OCI-LY3 (cell line): ENCODE results near the gene RBMS3.
"Not testable (repeated sequence)": the region's sequence is repeated elsewhere in the genome, so short reads cannot be mapped to it uniquely, and the experiment has no call there.

Experiments
- H2AFZ ChIP-seq: fragments of 200-600, 300-600 bp; shearing (Covaris generic); 2 replicates; pipeline ENCODE4 v1.6.0; 2014; ENCODE audit warnings: antibody characterized with exemption, low read depth, low read length
- H3K27ac ChIP-seq: fragments of 200-600, 300-600 bp; sonication (generic); 2 replicates; pipeline ENCODE4 v1.5.1; 2014; ENCODE audit warnings: mild to moderate bottlenecking, low read length, moderate library complexity, mixed read lengths
- H3K27me3 ChIP-seq: fragments of 200-600, 300-600 bp; sonication (generic); 2 replicates; pipeline ENCODE4 v1.6.1; 2014; ENCODE audit warnings: low read depth, low read length, mixed read lengths
- H3K36me3 ChIP-seq: fragments of 200-600, 300-600 bp; sonication (generic); replicated peaks from 2 replicates; pipeline ENCODE3; 2014; ENCODE audit warnings: low read depth, low read length, mixed read lengths
- H3K4me1 ChIP-seq: fragments of 300-600, 200-600 bp; sonication (generic); 2 replicates; pipeline ENCODE4 v1.6.1; 2014; ENCODE audit warnings: low read length, mixed read lengths
- H3K4me2 ChIP-seq: fragments of 200-600, 300-600 bp; sonication (generic); 2 replicates; pipeline ENCODE4 v1.6.1; 2014; ENCODE audit warnings: low read length, mixed read lengths
- H3K4me3 ChIP-seq: fragments of 300-600, 200-600 bp; sonication (generic); 2 replicates; pipeline ENCODE4 v1.5.1; 2014; ENCODE audit warnings: antibody characterized with exemption, mild to moderate bottlenecking, low read length, moderate library complexity
- H3K79me2 ChIP-seq: fragments of 300-600, 200-600 bp; shearing (Covaris generic); 2 replicates; pipeline ENCODE4 v1.6.1; 2014; ENCODE audit warnings: mild to moderate bottlenecking, low read length, mixed read lengths
- H3K9ac ChIP-seq: fragments of 300-600, 200-600 bp; shearing (Covaris generic); 2 replicates; pipeline ENCODE4 v1.6.0; 2014; ENCODE audit warnings: mild to moderate bottlenecking, low read length, moderate library complexity
- H3K9me3 ChIP-seq: fragments of 200-600, 300-600 bp; shearing (Covaris generic); 2 replicates; pipeline ENCODE4 v1.6.1; 2014; ENCODE audit warnings: low read length, mixed read lengths; ENCODE audit not compliant: insufficient read depth
- H4K20me1 ChIP-seq: fragments of 200-600, 300-600 bp; sonication (generic); 2 replicates; pipeline ENCODE4 v1.6.1; 2016; ENCODE audit warnings: low read length, mixed read lengths; ENCODE audit not compliant: insufficient read depth
- CTCF ChIP-seq: fragments of 200-600, 300-600 bp; sonication (generic); IDR thresholded peaks from 2 replicates; pipeline ENCODE4 v1.5.1; 2014; ENCODE audit warnings: antibody characterized with exemption, low read length, low read depth
- EZH2phosphoT487 ChIP-seq: fragments of 200-600 bp; shearing (Covaris generic); IDR thresholded peaks from 2 replicates; pipeline ENCODE4 v1.6.1; 2018; ENCODE audit warnings: antibody characterized with exemption, mixed run types, low read depth

RBMS3 gene

GRCh38 chr3:29385046-29385830 is 104.4 kb downstream of the RBMS3 start:
- H3K4me3 ChIP-seq: no peak overlapping the region
- H3K9me3 ChIP-seq: no peaks in the 10 kb centered on the region
- no peak overlapping the region for H2AFZ ChIP-seq
- no peak overlapping the region for H3K9ac ChIP-seq
- H3K27ac ChIP-seq: no peak overlapping the region
- no peaks in the 10 kb centered on the region for H3K79me2 ChIP-seq
- H3K4me1 ChIP-seq: no peaks in the 10 kb centered on the region
- no peaks in the 10 kb centered on the region for H3K27me3 ChIP-seq
- TF ChIP-seq CTCF: no peak
- no peak for TF ChIP-seq EZH2phosphoT487
- H3K4me2 ChIP-seq: no peak overlapping the region
- no peaks in the 10 kb centered on the region for H3K36me3 ChIP-seq
- H4K20me1 ChIP-seq: no peaks in the 10 kb centered on the region

GRCh38 chr3:29389362-29389761 is 108.5 kb downstream of the RBMS3 start:
- Histone ChIP-seq H3K27ac (no peak overlapping the region), H3K9me3 (no peaks in the 10 kb centered on the region), H2AFZ (no peak overlapping the region), H3K36me3 (no peaks in the 10 kb centered on the region), H4K20me1 (no peaks in the 10 kb centered on the region), H3K79me2 (no peaks in the 10 kb centered on the region), H3K9ac (no peak overlapping the region), H3K4me3 (no peak overlapping the region), H3K4me1 (no peaks in the 10 kb centered on the region), H3K4me2 (no peak overlapping the region), H3K27me3 (no peaks in the 10 kb centered on the region)
- TF ChIP-seq CTCF (no peak), EZH2phosphoT487 (no peak)

DNA sequence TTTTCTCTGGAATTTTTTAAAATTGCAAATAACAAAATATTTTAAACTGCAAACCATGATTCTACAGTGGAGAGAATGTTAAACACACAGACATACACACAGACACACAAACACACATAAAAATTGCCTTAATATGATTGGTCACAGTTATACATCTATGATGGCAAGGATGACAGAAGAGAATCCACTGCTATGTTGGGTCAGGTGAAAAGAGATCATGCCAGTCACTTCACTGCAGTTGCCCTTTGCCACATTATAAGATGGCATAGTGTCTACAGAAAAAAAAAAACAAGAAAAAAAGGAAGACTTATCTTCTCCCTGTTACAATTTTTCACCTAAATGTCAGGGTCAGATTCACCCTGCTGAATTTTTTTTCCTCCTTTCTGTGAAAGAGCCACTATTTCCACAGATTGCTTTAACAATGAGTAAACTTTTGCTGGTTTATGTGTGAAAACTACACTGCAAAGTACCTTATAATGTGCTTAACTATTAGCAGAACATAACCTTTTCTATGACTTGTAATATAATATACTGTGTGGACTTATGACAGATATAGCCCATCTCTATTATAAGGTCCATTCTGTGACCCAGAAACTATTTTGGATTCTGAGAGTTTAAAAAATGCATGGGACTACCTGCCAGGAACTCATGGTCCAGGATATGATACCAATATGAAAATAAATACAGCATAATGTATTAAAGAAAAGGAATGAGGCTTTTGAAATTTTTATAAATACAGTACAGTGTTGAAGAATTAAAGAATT is 111.9 kb downstream of the RBMS3 start:
- Histone ChIP-seq H3K36me3 (no peaks in the 10 kb centered on the region), H3K9me3 (no peaks in the 10 kb centered on the region), H3K4me3 (no peak overlapping the region), H3K27ac (no peak overlapping the region), H4K20me1 (no peaks in the 10 kb centered on the region), H3K9ac (no peak overlapping the region), H2AFZ (no peak overlapping the region), H3K4me2 (no peak overlapping the region), H3K27me3 (no peaks in the 10 kb centered on the region), H3K79me2 (no peaks in the 10 kb centered on the region), H3K4me1 (peaks cover 6% of the 10 kb centered on the region)
- no peak for TF ChIP-seq EZH2phosphoT487
- TF ChIP-seq CTCF: no peak

GRCh38 chr3:29393946-29394345 is 113.1 kb downstream of the RBMS3 start:
- H3K4me2 ChIP-seq, H3K27ac ChIP-seq, H3K27me3 ChIP-seq, H4K20me1 ChIP-seq, H3K9ac ChIP-seq, H2AFZ ChIP-seq, H3K4me1 ChIP-seq, H3K36me3 ChIP-seq, H3K79me2 ChIP-seq, H3K9me3 ChIP-seq, H3K4me3 ChIP-seq: not testable (repeated sequence)
